ENCODE results near the gene PABPN1L.

The PABPN1L gene

GRCh38 chr16:88851616-88852015 lies 14.8 kb downstream of the PABPN1L start:
- DNase-seq (ENCODE audit: low read depth in 2 of 2) = no peak

- DNase-seq (ENCODE audit: low read depth in 2 of 2) = no peak
These were observed 15.8 kb downstream of the PABPN1L start for GRCh38 chr16:88850531-88851199.

GRCh38 chr16:88848557-88848956 lies 17.9 kb downstream of the PABPN1L start:
- DNase-seq (ENCODE audit: low read depth in 2 of 2) = no peak

GRCh38 chr16:88847654-88848053 lies 18.8 kb downstream of the PABPN1L start:
- DNase-seq (ENCODE audit: low read depth in 2 of 2) = no peak

- DNase-seq (ENCODE audit: low read depth in 2 of 2) = no peak
These were observed 20.4 kb downstream of the PABPN1L start for GRCh38 chr16:88846088-88846487.

- DNase-seq (ENCODE audit: low read depth in 2 of 2) = no peak
These were observed 21.9 kb downstream of the PABPN1L start for GRCh38 chr16:88844419-88845036.

GRCh38 chr16:88843256-88843655 lies 23.2 kb downstream of the PABPN1L start:
- no peak for DNase-seq (ENCODE audit: low read depth in 2 of 2)

- DNase-seq (ENCODE audit: low read depth in 2 of 2) = no peak
These were observed 23.7 kb downstream of the PABPN1L start for GRCh38 chr16:88842806-88843205.

GRCh38 chr16:88842308-88842756 lies 24.1 kb downstream of the PABPN1L start:
- DNase-seq (ENCODE audit: low read depth in 2 of 2) = no peak

- no peak for DNase-seq (ENCODE audit: low read depth in 2 of 2)
These were observed 24.7 kb downstream of the PABPN1L start for GRCh38 chr16:88841521-88842307.

- DNase-seq (ENCODE audit: low read depth in 2 of 2) = no peak
These were observed 25.8 kb downstream of the PABPN1L start for GRCh38 chr16:88840600-88841215.

- no peak for DNase-seq (ENCODE audit: low read depth in 2 of 2)
These were observed 26.5 kb downstream of the PABPN1L start for GRCh38 chr16:88839745-88840599.

GRCh38 chr16:88839026-88839529 lies 27.4 kb downstream of the PABPN1L start:
- no peak for DNase-seq (ENCODE audit: low read depth in 2 of 2)

- DNase-seq (ENCODE audit: low read depth in 2 of 2) = no peak
These were observed 27.9 kb downstream of the PABPN1L start for GRCh38 chr16:88838566-88838965.

GRCh38 chr16:88837806-88838205 lies 28.7 kb downstream of the PABPN1L start:
- DNase-seq (ENCODE audit: low read depth in 2 of 2) = no peak

GRCh38 chr16:88836791-88837190 lies 29.7 kb downstream of the PABPN1L start:
- no peak for DNase-seq (ENCODE audit: low read depth in 2 of 2)

GRCh38 chr16:88835818-88836217 lies 30.6 kb downstream of the PABPN1L start:
- DNase-seq (ENCODE audit: low read depth in 2 of 2) = no peak

GRCh38 chr16:88835383-88835782 lies 31.1 kb downstream of the PABPN1L start:
- DNase-seq (ENCODE audit: low read depth in 2 of 2) = no peak

- DNase-seq (ENCODE audit: low read depth in 2 of 2) = no peak
These were observed 31.8 kb downstream of the PABPN1L start for GRCh38 chr16:88834670-88835069.

- DNase-seq (ENCODE audit: low read depth in 2 of 2) = no peak
These were observed 33.4 kb downstream of the PABPN1L start for GRCh38 chr16:88833086-88833485.

- no peak for DNase-seq (ENCODE audit: low read depth in 2 of 2)
These were observed 34.6 kb downstream of the PABPN1L start for GRCh38 chr16:88831838-88832237.

All from activated CD4-positive, alpha-beta T cell treated with anti-CD3 and anti-CD28 coated beads for 24 hours (primary cell).